Thoracic aorta (tissue), 2 donors: ENCODE data around the gene VPS35. TPM values are rescaled to one million over a fixed set of nuclear protein-coding genes. Genes with fewer than 3 reads are reported as not detected.

Experiments used
- ATAC-seq: fragments of 150-250 bp; one replicate; pipeline ENCODE4 v1.8.0; 2017; ENCODE audit warnings: low read depth; ENCODE audit not compliant: insufficient number of reproducible peaks, low FRiP score
- DNase-seq: peaks from one replicate; pipeline ENCODE4 v3.0.0-alpha.2; 2020; ENCODE audit warnings: low spot score
- H3K27ac ChIP-seq, 2 donors: fragments of 200-600 bp; sonication (generic); 1 replicate in 1 of 2; 2 replicates in 1 of 2; pipeline ENCODE4 v1.5.1; 2016; ENCODE audit warnings: mild to moderate bottlenecking in 2 of 2, moderate library complexity in 2 of 2
- H3K27me3 ChIP-seq: fragments of 200-600 bp; sonication (generic); replicated peaks from 2 replicates; pipeline ENCODE4 v1.6.0; 2016; ENCODE audit warnings: mild to moderate bottlenecking; ENCODE audit not compliant: insufficient read depth
- H3K36me3 ChIP-seq: fragments of 200-600 bp; sonication (generic); one replicate; pipeline ENCODE4 v1.5.1; 2016
- H3K4me1 ChIP-seq, 2 donors: fragments of 200-600 bp; sonication (generic); 1 replicate in 1 of 2; 2 replicates in 1 of 2; pipeline versions ENCODE4 v1.5.1 to v1.6.0; 2016; ENCODE audit warnings: low read depth in 2 of 2, mild to moderate bottlenecking in 1 of 2; ENCODE audit not compliant: control insufficient read depth in 1 of 2
- H3K4me3 ChIP-seq: fragments of 200-600 bp; sonication (generic); 2 replicates; pipeline ENCODE4 v1.5.1; 2016; ENCODE audit warnings: mild to moderate bottlenecking
- H3K9me3 ChIP-seq: fragments of 200-600 bp; sonication (generic); 2 replicates; pipeline ENCODE4 v1.5.1; 2016
- CTCF ChIP-seq: fragments of 200-600 bp; sonication (generic); IDR thresholded peaks from one replicate; pipeline ENCODE4 v1.5.1; 2019; ENCODE audit warnings: antibody characterized with exemption
- total RNA-seq, 2 donors: library from RNA; depleted of rRNA; stranded (reverse); fragments of >200 nt; gene quantifications; one replicate each; pipeline versions ENCODE4 v1.1.0 to v1.2.3, GENCODE V29; 2016

VPS35 gene
- total RNA-seq, 2 donors from 2014 or later: 32.9 to 69.9 TPM

GRCh38 chr16:46662123-46662522 lies 26.9 kb downstream of the VPS35 start:
- H3K36me3 ChIP-seq: peaks cover 31% of the 10 kb centered on the region
- no peak for DNase-seq

GRCh38 chr16:46658925-46659324 lies 30.1 kb downstream of the VPS35 start:
- Histone ChIP-seq H3K4me3 (no peak overlapping the region), H3K27me3 (no peaks in the 10 kb centered on the region), H3K36me3 (peaks cover 27% of the 10 kb centered on the region), H3K27ac (no peak overlapping the region), H3K9me3 (no peaks in the 10 kb centered on the region), H3K4me1 (no peaks in the 10 kb centered on the region)
- TF ChIP-seq CTCF: no peak
- DNase-seq (no peak), ATAC-seq (no peak)

More at GRCh38 chr16:46662123-46662522, 26.9 kb downstream of the VPS35 start:
- H3K4me1 ChIP-seq: no peaks in the 10 kb centered on the region
- no peak overlapping the region for H3K27ac ChIP-seq
- TF ChIP-seq CTCF: no peak
- H3K9me3 ChIP-seq: no peaks in the 10 kb centered on the region
- no peaks in the 10 kb centered on the region for H3K27me3 ChIP-seq
- H3K4me3 ChIP-seq: no peak overlapping the region
- no peak for ATAC-seq

GRCh38 chr16:46651305-46651704 lies 37.7 kb downstream of the VPS35 start:
- ATAC-seq: no peak
- Histone ChIP-seq H3K27me3 (no peaks in the 10 kb centered on the region), H3K36me3 (no peaks in the 10 kb centered on the region), H3K4me3 (no peak overlapping the region), H3K4me1 (no peaks in the 10 kb centered on the region), H3K27ac (no peak overlapping the region), H3K9me3 (no peaks in the 10 kb centered on the region)
- DNase-seq: no peak
- no peak for TF ChIP-seq CTCF

GRCh38 chr16:46650254-46650623 lies 38.7 kb downstream of the VPS35 start:
- Histone ChIP-seq H3K27me3 (no peaks in the 10 kb centered on the region), H3K9me3 (no peaks in the 10 kb centered on the region), H3K36me3 (no peaks in the 10 kb centered on the region), H3K27ac (no peak overlapping the region), H3K4me1 (no peaks in the 10 kb centered on the region), H3K4me3 (no peak overlapping the region)
- ATAC-seq (no peak), DNase-seq (no peak)
- TF ChIP-seq CTCF: no peak

- Histone ChIP-seq H3K4me3 (peak overlapping the region; percentile 27), H3K4me1 (no peaks in the 10 kb centered on the region), H3K36me3 (no peaks in the 10 kb centered on the region), H3K27me3 (no peaks in the 10 kb centered on the region), H3K27ac (no peak overlapping the region), H3K9me3 (peaks cover under 1% of the 10 kb centered on the region)
- ATAC-seq: no peak
- TF ChIP-seq CTCF: no peak
- DNase-seq: no peak
Observed at GRCh38 chr16:46649588-46650253, 39.3 kb downstream of the VPS35 start.
